C4-2B (cell line): ENCODE measurements around the gene DTD1.

Experiments
- H3K27ac ChIP-seq: fragments of 450-650 bp; 2 replicates; pipeline ENCODE4 v1.5.1; 2017
- CTCF ChIP-seq: fragments of 450-650 bp; conservative IDR thresholded peaks from 2 replicates; pipeline ENCODE4 v1.5.1; 2017; ENCODE audit warnings: mild to moderate bottlenecking
- ZFX ChIP-seq: fragments of 450-650 bp; IDR thresholded peaks from 2 replicates; pipeline ENCODE4 v1.6.1; 2017

The DTD1 gene

GRCh38 chr20:18662279-18663040 is 74.6 kb downstream of the DTD1 start:
- no peak overlapping the region for H3K27ac ChIP-seq
- TF ChIP-seq ZFX, result no peak
- no peak for TF ChIP-seq CTCF

DNA sequence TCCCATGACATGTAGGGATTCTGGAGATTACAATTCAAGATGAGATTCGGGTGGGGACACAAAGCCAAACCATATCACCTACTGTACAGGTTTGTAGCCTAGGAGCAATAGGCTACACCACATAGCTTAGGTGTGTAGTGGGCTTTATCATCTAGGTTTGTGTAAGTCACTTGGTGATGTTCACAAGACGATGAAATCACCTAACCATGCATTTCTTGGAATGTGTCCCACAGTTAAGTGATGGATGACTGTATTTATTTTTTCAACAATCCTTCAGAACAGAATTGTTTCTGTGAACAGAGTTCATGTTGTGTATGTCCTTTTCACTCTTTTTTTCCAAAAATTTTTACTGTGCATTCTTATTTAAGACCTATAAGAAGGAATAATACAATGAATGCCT is 76.1 kb downstream of the DTD1 start:
- H3K27ac ChIP-seq, result no peak overlapping the region
- TF ChIP-seq ZFX, result no peak
- no peak for TF ChIP-seq CTCF

- no peak overlapping the region for H3K27ac ChIP-seq
- TF ChIP-seq CTCF, result no peak
Measured at GRCh38 chr20:18665135-18665534, 77.3 kb downstream of the DTD1 start.

DNA sequence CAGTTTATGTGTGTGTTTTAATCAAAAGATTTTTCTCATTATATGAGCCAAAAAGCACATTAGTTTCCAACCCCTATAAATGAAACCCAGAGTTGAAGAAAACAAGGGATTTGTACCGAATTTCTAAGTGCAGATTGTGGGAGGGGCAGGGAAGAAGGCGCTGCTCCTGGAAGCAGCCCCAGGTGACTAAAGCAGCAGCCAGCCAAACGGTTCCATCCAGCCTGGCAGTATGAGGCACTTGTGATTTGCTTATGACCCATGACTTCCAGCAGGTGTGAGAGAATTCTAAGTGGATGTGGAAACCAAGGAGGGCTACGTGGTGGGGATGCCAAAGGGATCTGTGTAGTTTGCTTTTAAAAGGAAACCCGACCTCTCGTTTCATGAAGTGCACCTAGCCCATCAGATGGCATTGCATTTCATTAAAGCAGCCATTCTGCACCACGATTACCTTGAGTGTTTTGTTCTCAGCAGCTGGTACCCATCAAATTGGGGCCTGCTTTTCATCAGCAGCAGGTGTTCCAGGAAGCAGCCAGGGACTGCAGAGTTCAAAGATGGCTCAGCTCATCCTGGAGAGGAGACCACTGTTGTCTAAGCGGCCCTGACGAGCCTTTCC is 79.1 kb downstream of the DTD1 start:
- TF ChIP-seq ZFX (no peak), CTCF (no peak)
- H3K27ac ChIP-seq, result no peak overlapping the region

GRCh38 chr20:18669241-18670019 is 81.6 kb downstream of the DTD1 start:
- no peak overlapping the region for H3K27ac ChIP-seq
- TF ChIP-seq CTCF (no peak), ZFX (no peak)

GRCh38 chr20:18671203-18671710 is 83.4 kb downstream of the DTD1 start:
- no peak overlapping the region for H3K27ac ChIP-seq
- TF ChIP-seq CTCF (no peak), ZFX (no peak)

- TF ChIP-seq ZFX, result no peak
- no peak for TF ChIP-seq CTCF
- H3K27ac ChIP-seq, result no peak overlapping the region
Measured at GRCh38 chr20:18672834-18673233, 85.0 kb downstream of the DTD1 start.
